GM12872 (cell line): Measurements from ENCODE around the gene DMC1.
A peak's percentile ranks its signal among the peaks of the same experiment; 100 is the strongest.

Experiments used
- CTCF ChIP-seq: IDR thresholded peaks from 3 replicates; pipeline ENCODE4 v1.5.1; 2011; ENCODE audit warnings: low read depth, mild to moderate bottlenecking, low read length, moderate library complexity; ENCODE audit not compliant: insufficient read depth

DMC1 gene

GRCh38 chr22:38572065-38572464, 2.1 kb upstream of the DMC1 start:
- TF ChIP-seq CTCF, result peak; percentile 37; the same call in 2 of the 3 replicates

GRCh38 chr22:38570779-38571364, 889 bp upstream of the DMC1 start:
- no peak; the same call in 2 of the 3 replicates for TF ChIP-seq CTCF

- TF ChIP-seq CTCF, result no peak
These were observed 607 bp downstream of the DMC1 start for GRCh38 chr22:38569181-38569971.

- no peak for TF ChIP-seq CTCF
These were observed 2.3 kb downstream of the DMC1 start for GRCh38 chr22:38567531-38568285.

- TF ChIP-seq CTCF, result no peak
These were observed 3.1 kb downstream of the DMC1 start for GRCh38 chr22:38566726-38567504.

GRCh38 chr22:38565441-38565840, 4.5 kb downstream of the DMC1 start:
- no peak for TF ChIP-seq CTCF
